Mesenchymal stem cell (in vitro differentiated cells and primary cell): ENCODE results near the gene ECT2L.

Source experiments
- DNase-seq: peaks from one replicate; pipeline ENCODE4 v3.0.0-alpha.2; 2013
- H2AFZ ChIP-seq: one replicate; pipeline ENCODE4 v1.6.1; 2013; ENCODE audit warnings: low read depth, mild to moderate bottlenecking, control low read depth, inconsistent platforms, low read length, moderate library complexity
- H2AK5ac ChIP-seq: 2 replicates; pipeline ENCODE4 v1.6.1; 2013; ENCODE audit warnings: low read length, moderate library complexity, mild to moderate bottlenecking, inconsistent platforms; ENCODE audit not compliant: severe bottlenecking
- H2BK120ac ChIP-seq: one replicate; pipeline ENCODE4 v1.6.1; 2013; ENCODE audit warnings: low read depth, mild to moderate bottlenecking, inconsistent platforms, low read length, moderate library complexity
- H2BK12ac ChIP-seq, 2 experiments: one replicate each; pipeline ENCODE4 v1.6.1; 2013; ENCODE audit warnings: inconsistent platforms in 2 of 2, low read length in 2 of 2, mild to moderate bottlenecking in 2 of 2, moderate library complexity in 2 of 2, control low read depth in 1 of 2
- H2BK15ac ChIP-seq: one replicate; pipeline ENCODE4 v1.6.1; 2013; ENCODE audit warnings: mild to moderate bottlenecking, low read depth, inconsistent platforms; ENCODE audit not compliant: poor library complexity, severe bottlenecking
- H2BK5ac ChIP-seq: 2 replicates; pipeline ENCODE4 v1.6.1; 2013; ENCODE audit warnings: low read depth, mild to moderate bottlenecking, low read length, control low read depth, inconsistent platforms; ENCODE audit not compliant: poor library complexity, severe bottlenecking
- H3K14ac ChIP-seq, 2 experiments: one replicate each; pipeline ENCODE4 v1.6.1; 2013; ENCODE audit warnings: inconsistent platforms in 2 of 2, low read length in 2 of 2, control low read depth in 1 of 2, mild to moderate bottlenecking in 1 of 2, moderate library complexity in 1 of 2
- H3K18ac ChIP-seq, 2 experiments: one replicate each; pipeline ENCODE4 v1.6.1; 2013; ENCODE audit warnings: inconsistent platforms in 2 of 2, low read length in 2 of 2, control low read depth in 1 of 2, low read depth in 1 of 2, mild to moderate bottlenecking in 1 of 2
- H3K23ac ChIP-seq, 2 experiments: one replicate each; pipeline ENCODE4 v1.6.1; 2013; ENCODE audit warnings: inconsistent platforms in 2 of 2, low read length in 2 of 2, mild to moderate bottlenecking in 2 of 2, moderate library complexity in 2 of 2, control low read depth in 1 of 2
- H3K27ac ChIP-seq: 2 replicates; pipeline ENCODE4 v1.5.1; 2013; ENCODE audit warnings: mild to moderate bottlenecking, moderate library complexity, low read length, control low read depth, inconsistent platforms; ENCODE audit not compliant: poor library complexity, severe bottlenecking
- H3K27me3 ChIP-seq, 2 experiments: 2 replicates each; pipeline versions ENCODE4 v1.6.1 to v1.7.0; 2013; ENCODE audit warnings: low read length in 2 of 2, mild to moderate bottlenecking in 2 of 2, moderate library complexity in 2 of 2, control low read depth in 1 of 2, inconsistent platforms in 1 of 2; ENCODE audit not compliant: control insufficient read depth in 1 of 2, insufficient read depth in 1 of 2
- H3K36me3 ChIP-seq, 2 experiments: 2 replicates each; pipeline versions ENCODE4 v1.6.1 to v1.7.0; 2013; ENCODE audit warnings: low read length in 2 of 2, control low read depth in 1 of 2, inconsistent platforms in 1 of 2, low read depth in 1 of 2, mild to moderate bottlenecking in 1 of 2; ENCODE audit not compliant: insufficient read depth in 2 of 2, control insufficient read depth in 1 of 2
- H3K4ac ChIP-seq, 2 experiments: one replicate each; pipeline ENCODE4 v1.6.1; 2013; ENCODE audit warnings: inconsistent platforms in 2 of 2, low read length in 2 of 2, mild to moderate bottlenecking in 2 of 2, moderate library complexity in 2 of 2, control low read depth in 1 of 2, low read depth in 1 of 2
- H3K4me1 ChIP-seq: 2 replicates; pipeline ENCODE4 v1.6.1; 2013; ENCODE audit warnings: low read depth, low read length, control low read depth; ENCODE audit not compliant: control insufficient read depth, insufficient read depth
- H3K4me2 ChIP-seq: 2 replicates; pipeline ENCODE4 v1.6.1; 2013; ENCODE audit warnings: low read length, mild to moderate bottlenecking, inconsistent platforms; ENCODE audit not compliant: poor library complexity, severe bottlenecking
- H3K4me3 ChIP-seq, 2 experiments: 2 replicates each; pipeline versions ENCODE4 v1.5.1 to v1.7.0; 2013; ENCODE audit warnings: low read length in 2 of 2, mild to moderate bottlenecking in 2 of 2, control low read depth in 1 of 2, low read depth in 1 of 2; ENCODE audit not compliant: insufficient read depth in 1 of 2
- H3K79me1 ChIP-seq: replicated peaks from 2 replicates; pipeline ENCODE4 v1.6.1; 2013; ENCODE audit warnings: mild to moderate bottlenecking, control low read depth, low read length, inconsistent platforms; ENCODE audit not compliant: poor library complexity, severe bottlenecking
- H3K9ac ChIP-seq: 2 replicates; pipeline ENCODE4 v1.7.0; 2013; ENCODE audit warnings: mild to moderate bottlenecking, low read length, moderate library complexity
- H3K9me3 ChIP-seq: 2 replicates; pipeline ENCODE4 v1.7.0; 2013; ENCODE audit warnings: mild to moderate bottlenecking, low read length; ENCODE audit not compliant: control insufficient read depth
- H4K8ac ChIP-seq: one replicate; pipeline ENCODE4 v1.6.1; 2013; ENCODE audit warnings: inconsistent platforms, mild to moderate bottlenecking, low read length, moderate library complexity
- H4K91ac ChIP-seq: one replicate; pipeline ENCODE4 v1.6.1; 2013; ENCODE audit warnings: mild to moderate bottlenecking, low read length, inconsistent platforms
- WGBS: methylation state at CpG from one replicate; pipeline ENCODE4 v1.1.7; 2013; ENCODE audit warnings: mixed read lengths; 5-methylcytosine and 5-hydroxymethylcytosine counted together

The ECT2L gene

DNA sequence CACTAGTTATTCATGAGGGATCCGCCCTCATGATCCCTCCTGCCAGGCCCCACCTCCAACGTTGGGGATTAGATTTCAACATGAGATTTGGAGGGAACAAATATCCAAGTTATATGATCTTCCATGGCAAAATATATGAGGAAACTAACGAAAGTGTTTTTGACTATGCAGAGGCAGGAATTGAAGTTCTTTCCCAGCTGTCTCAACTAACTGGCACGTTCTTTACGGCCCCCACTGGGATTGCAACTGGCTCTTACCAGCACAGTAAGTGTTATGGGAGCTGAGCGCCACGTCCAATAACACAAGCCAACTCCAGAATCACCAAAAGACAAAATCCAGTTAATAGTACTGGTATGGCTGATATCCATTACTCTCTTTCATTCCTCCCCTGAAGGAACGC lies 66.6 kb downstream of the ECT2L start:
- H3K14ac ChIP-seq = no peak overlapping the region
- H4K91ac ChIP-seq = no peak overlapping the region
- no peak overlapping the region for H3K9ac ChIP-seq
- no peak overlapping the region for H3K27ac ChIP-seq
- no peak overlapping the region for H2BK5ac ChIP-seq
- 81% methylated on average over 7 of the region's 8 CpGs for WGBS
- H3K23ac ChIP-seq = no peak overlapping the region
- H2BK120ac ChIP-seq = no peak overlapping the region
- H4K8ac ChIP-seq = no peak overlapping the region
- no peak overlapping the region for H2AK5ac ChIP-seq
- no peaks in the 10 kb centered on the region for H3K79me1 ChIP-seq
- no peak overlapping the region for H2BK15ac ChIP-seq
- no peak overlapping the region for H3K4me3 ChIP-seq
- H3K4ac ChIP-seq = no peak overlapping the region
- no peak overlapping the region for H2BK12ac ChIP-seq
- no peaks in the 10 kb centered on the region for H3K36me3 ChIP-seq
- no peak overlapping the region for H3K4me2 ChIP-seq
- H3K27me3 ChIP-seq = no peaks in the 10 kb centered on the region
- no peak for DNase-seq
- H2AFZ ChIP-seq = no peak overlapping the region
- H3K4me1 ChIP-seq = no peaks in the 10 kb centered on the region
- H3K18ac ChIP-seq = no peak overlapping the region
- H3K9me3 ChIP-seq = peaks cover 12% of the 10 kb centered on the region

DNA sequence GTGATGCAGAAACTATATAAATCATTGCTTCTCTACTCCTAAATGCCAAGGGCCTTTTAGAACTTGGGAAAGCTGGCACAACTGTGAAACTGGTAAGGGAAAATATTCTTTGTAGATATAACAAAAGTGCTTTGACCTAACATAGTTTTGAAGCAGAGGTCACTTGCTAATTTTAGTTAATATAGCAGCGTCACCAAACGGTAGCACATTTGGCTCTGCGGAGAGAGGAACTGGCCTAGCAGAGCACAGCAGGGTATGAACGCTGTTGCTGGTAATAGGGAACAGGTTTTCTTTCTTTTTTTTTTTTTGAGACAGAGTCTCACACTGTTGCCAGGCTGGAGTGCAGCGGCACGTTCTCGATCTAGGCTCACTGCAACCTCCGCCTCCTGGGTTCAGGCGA lies 67.4 kb downstream of the ECT2L start:
- Histone ChIP-seq H4K8ac (no peak overlapping the region), H3K4ac (no peak overlapping the region), H2BK12ac (no peak overlapping the region), H3K14ac (no peak overlapping the region), H3K23ac (no peak overlapping the region), H2AK5ac (no peak overlapping the region), H3K18ac (no peak overlapping the region), H2BK5ac (no peak overlapping the region), H2BK120ac (no peak overlapping the region), H3K36me3 (no peaks in the 10 kb centered on the region), H3K4me2 (no peak overlapping the region), H4K91ac (no peak overlapping the region), H2BK15ac (no peak overlapping the region), H3K4me3 (no peak overlapping the region), H3K4me1 (no peaks in the 10 kb centered on the region), H3K9ac (no peak overlapping the region), H3K27me3 (no peaks in the 10 kb centered on the region), H3K79me1 (no peaks in the 10 kb centered on the region), H3K27ac (no peak overlapping the region), H3K9me3 (peaks cover 8% of the 10 kb centered on the region), H2AFZ (no peak overlapping the region)
- 92% methylated on average over 9 of the region's 9 CpGs for WGBS
- no peak for DNase-seq

DNA sequence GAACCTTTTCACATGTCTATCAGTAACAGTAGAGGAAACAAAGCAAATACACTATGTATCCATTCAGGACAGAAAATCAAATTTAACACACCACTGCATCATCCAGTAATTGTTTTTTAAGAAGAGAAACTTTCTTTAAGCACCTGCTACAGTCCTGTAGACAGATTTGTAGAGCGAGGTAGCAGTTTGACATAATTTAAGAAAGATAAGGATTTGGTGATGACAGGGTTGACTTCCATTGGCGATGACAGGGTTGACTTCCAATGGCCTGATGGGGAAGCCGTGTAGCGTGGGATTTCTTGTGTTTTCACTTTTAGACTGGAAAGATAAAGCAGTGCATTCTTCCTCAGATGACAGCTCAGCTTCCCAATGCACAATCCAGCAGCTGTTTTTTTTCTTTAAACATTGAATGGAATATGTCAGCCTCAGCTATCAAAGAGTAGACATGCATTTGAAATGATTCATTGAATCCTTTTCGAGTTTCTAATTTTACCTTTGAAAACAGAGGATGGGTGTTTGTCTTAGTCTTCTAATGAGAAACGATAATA lies 68.5 kb downstream of the ECT2L start:
- Histone ChIP-seq H4K91ac (no peak overlapping the region), H3K4me2 (no peak overlapping the region), H2BK120ac (no peak overlapping the region), H4K8ac (no peak overlapping the region), H3K4me3 (no peak overlapping the region), H3K9ac (no peak overlapping the region), H3K14ac (no peak overlapping the region), H2AFZ (no peak overlapping the region), H3K9me3 (peaks cover under 1% of the 10 kb centered on the region), H3K27ac (no peak overlapping the region), H3K23ac (no peak overlapping the region), H2AK5ac (no peak overlapping the region), H3K27me3 (no peaks in the 10 kb centered on the region), H2BK5ac (no peak overlapping the region), H3K4me1 (no peaks in the 10 kb centered on the region), H3K18ac (no peak overlapping the region), H3K79me1 (no peaks in the 10 kb centered on the region), H2BK12ac (no peak overlapping the region), H3K4ac (no peak overlapping the region), H2BK15ac (no peak overlapping the region), H3K36me3 (no peaks in the 10 kb centered on the region)
- no peak for DNase-seq
- 84% methylated on average over 4 of the region's 6 CpGs for WGBS

DNA sequence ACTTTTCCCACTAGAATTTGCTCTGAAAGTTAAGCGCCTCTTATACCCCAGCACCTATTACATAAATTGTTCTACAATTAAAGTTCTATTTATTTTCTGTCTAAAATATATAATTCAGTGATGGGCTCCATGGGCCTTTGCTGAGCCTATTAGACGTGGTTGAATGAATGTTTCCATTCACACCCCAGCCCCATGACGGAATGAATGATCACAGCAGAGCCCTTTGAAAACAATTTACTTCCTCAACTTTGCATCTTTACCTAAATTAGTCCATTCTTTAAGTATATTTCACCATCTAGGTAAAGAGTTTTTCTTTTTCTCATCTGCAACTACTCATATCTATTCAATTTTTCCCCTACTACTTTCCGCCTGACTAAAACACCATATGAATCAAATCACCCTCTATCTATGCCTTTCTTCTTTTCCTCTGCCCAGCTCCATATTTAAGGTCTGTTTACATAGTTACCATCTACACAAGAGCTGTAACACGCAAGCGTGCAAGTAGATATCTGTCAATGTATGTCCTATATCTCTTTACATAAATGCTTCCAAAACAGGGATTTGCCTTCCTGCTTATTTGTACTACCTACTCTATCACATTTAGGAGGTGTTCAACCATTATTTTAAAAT lies 69.7 kb downstream of the ECT2L start:
- H2BK12ac ChIP-seq = no peak overlapping the region
- no peaks in the 10 kb centered on the region for H3K79me1 ChIP-seq
- H3K36me3 ChIP-seq = no peaks in the 10 kb centered on the region
- no peak overlapping the region for H2BK15ac ChIP-seq
- DNase-seq = no peak
- H2BK120ac ChIP-seq = no peak overlapping the region
- H2BK5ac ChIP-seq = no peak overlapping the region
- H4K8ac ChIP-seq = no peak overlapping the region
- no peak overlapping the region for H3K4me3 ChIP-seq
- H3K23ac ChIP-seq = no peak overlapping the region
- no peak overlapping the region for H4K91ac ChIP-seq
- H2AK5ac ChIP-seq = no peak overlapping the region
- H3K9me3 ChIP-seq = no peaks in the 10 kb centered on the region
- H2AFZ ChIP-seq = no peak overlapping the region
- 100% methylated on average over 5 of the region's 6 CpGs for WGBS
- no peak overlapping the region for H3K14ac ChIP-seq
- H3K4me2 ChIP-seq = no peak overlapping the region
- H3K27me3 ChIP-seq = no peaks in the 10 kb centered on the region
- no peaks in the 10 kb centered on the region for H3K4me1 ChIP-seq
- H3K27ac ChIP-seq = no peak overlapping the region
- no peak overlapping the region for H3K18ac ChIP-seq
- no peak overlapping the region for H3K9ac ChIP-seq
- H3K4ac ChIP-seq = no peak overlapping the region
